ENCODE measurements around the gene CDH2. TPM values are rescaled to one million over a fixed set of nuclear protein-coding genes. Genes with fewer than 3 reads are reported as not detected.
A peak's percentile ranks its signal among the peaks of the same experiment; 100 is the strongest.

Gene CDH2
- total RNA-seq, 1 experiment from 2014 or later, result 6.4 TPM

- CTCF ChIA-PET, result no interaction called here
- TF ChIP-seq EZH2 (IDR thresholded peaks at IDR 0.05; ENCODE audit: low read depth), result no peak
- TF ChIP-seq, protein P1, sequence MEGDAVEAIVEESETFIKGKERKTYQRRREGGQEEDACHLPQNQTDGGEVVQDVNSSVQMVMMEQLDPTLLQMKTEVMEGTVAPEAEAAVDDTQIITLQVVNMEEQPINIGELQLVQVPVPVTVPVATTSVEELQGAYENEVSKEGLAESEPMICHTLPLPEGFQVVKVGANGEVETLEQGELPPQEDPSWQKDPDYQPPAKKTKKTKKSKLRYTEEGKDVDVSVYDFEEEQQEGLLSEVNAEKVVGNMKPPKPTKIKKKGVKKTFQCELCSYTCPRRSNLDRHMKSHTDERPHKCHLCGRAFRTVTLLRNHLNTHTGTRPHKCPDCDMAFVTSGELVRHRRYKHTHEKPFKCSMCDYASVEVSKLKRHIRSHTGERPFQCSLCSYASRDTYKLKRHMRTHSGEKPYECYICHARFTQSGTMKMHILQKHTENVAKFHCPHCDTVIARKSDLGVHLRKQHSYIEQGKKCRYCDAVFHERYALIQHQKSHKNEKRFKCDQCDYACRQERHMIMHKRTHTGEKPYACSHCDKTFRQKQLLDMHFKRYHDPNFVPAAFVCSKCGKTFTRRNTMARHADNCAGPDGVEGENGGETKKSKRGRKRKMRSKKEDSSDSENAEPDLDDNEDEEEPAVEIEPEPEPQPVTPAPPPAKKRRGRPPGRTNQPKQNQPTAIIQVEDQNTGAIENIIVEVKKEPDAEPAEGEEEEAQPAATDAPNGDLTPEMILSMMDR (conservative IDR thresholded peaks at IDR 0.05), result no peak
- Histone ChIP-seq H3K4me1 (replicated peaks; ENCODE audit: insufficient read depth) (no peaks in the 10 kb centered on the region), H2AFZ (no peak overlapping the region), H3K9me2 (ENCODE audit: insufficient read depth) (no peaks in the 10 kb centered on the region), H3K79me2 (ENCODE audit: low read depth) (no peaks in the 10 kb centered on the region), H3K4me2 (no peak overlapping the region), H3F3A (ENCODE audit: insufficient read depth, low read depth) (no peaks in the 10 kb centered on the region), H4K20me1 (ENCODE audit: insufficient read depth) (no peaks in the 10 kb centered on the region), H3K36me3 (ENCODE audit: low read depth) (no peaks in the 10 kb centered on the region), H3K9me3 (ENCODE audit: insufficient read depth, low read depth) (no peaks in the 10 kb centered on the region), H3K27ac (no peak overlapping the region), H3K4me3 (no peak overlapping the region), H3K27me3 (ENCODE audit: insufficient read depth, low read depth) (no peaks in the 10 kb centered on the region)
- peak in 1 of 2 experiments; percentile 28 for DNase-seq
- POLR2A ChIA-PET (ENCODE audit: unreplicated experiment), result no interaction called here
- intact Hi-C loops (cut with micrococcal nuclease; ENCODE audit: unreplicated experiment), result loop anchor here (2.0 kb wide), 1 partner anchor 61 kb away; no protein-coding TSS in a partner anchor
- BruUV-seq (replicated peaks), result no TSS peak
Measured at GRCh38 chr18:28175930-28176697, 816 bp downstream of the CDH2 start.

DNA sequence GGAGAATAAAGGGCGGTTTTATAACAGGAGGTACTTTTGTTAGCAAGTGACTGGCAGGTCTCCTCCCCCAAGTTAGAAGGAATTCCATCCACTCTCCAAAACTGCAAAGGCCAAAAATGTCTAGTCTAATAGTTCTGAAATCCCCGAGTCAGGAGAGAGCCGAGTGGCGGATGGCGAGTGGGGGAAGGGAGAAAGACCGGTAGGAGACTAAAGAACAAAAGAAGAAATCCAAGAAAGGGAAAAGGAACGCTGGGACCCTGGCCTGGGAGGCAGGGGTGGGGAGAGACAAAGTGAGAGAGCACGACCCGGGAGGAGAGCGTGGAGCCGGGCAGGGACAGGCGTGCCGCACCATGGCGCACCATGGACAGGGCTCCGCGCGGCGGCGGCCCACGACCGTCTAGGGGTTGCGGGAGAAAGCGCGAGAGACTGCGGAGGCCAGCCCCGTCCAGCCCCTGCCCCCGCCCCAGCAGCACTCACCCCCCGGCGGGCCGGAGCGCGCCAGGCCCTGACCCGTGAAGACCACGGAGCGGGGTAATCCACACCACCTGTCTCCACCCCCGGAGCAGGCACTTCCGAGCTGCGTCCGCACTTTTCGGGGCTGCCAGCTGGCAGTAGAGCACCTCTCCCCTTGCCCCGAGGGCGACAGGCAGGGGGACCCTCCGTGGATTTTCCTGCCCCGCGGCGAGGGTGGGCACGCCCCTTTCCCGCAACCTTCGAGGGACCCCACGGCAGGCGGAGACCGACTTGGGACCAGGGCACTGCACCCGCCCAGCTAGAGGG lies 1.6 kb downstream of the CDH2 start:
- no TSS peak for BruUV-seq (replicated peaks)
- Histone ChIP-seq H3K9me3 (ENCODE audit: insufficient read depth, low read depth) (no peaks in the 10 kb centered on the region), H3F3A (ENCODE audit: insufficient read depth, low read depth) (no peaks in the 10 kb centered on the region), H3K27me3 (ENCODE audit: insufficient read depth, low read depth) (no peaks in the 10 kb centered on the region), H3K27ac (no peak overlapping the region), H3K4me2 (no peak overlapping the region), H3K9me2 (ENCODE audit: insufficient read depth) (no peaks in the 10 kb centered on the region), H3K79me2 (ENCODE audit: low read depth) (no peaks in the 10 kb centered on the region), H2AFZ (no peak overlapping the region), H3K36me3 (ENCODE audit: low read depth) (no peaks in the 10 kb centered on the region), H3K4me1 (replicated peaks; ENCODE audit: insufficient read depth) (no peaks in the 10 kb centered on the region), H3K4me3 (no peak overlapping the region), H4K20me1 (ENCODE audit: insufficient read depth) (no peaks in the 10 kb centered on the region)
- ChIA-PET CTCF (no interaction called here), POLR2A (ENCODE audit: unreplicated experiment) (no interaction called here)
- no peak for TF ChIP-seq EZH2 (IDR thresholded peaks at IDR 0.05; ENCODE audit: low read depth)
- TF ChIP-seq, protein P1 (conservative IDR thresholded peaks at IDR 0.05), result no peak
- intact Hi-C loops (cut with micrococcal nuclease; ENCODE audit: unreplicated experiment), result no loop called here
- DNase-seq, result no peak

DNA sequence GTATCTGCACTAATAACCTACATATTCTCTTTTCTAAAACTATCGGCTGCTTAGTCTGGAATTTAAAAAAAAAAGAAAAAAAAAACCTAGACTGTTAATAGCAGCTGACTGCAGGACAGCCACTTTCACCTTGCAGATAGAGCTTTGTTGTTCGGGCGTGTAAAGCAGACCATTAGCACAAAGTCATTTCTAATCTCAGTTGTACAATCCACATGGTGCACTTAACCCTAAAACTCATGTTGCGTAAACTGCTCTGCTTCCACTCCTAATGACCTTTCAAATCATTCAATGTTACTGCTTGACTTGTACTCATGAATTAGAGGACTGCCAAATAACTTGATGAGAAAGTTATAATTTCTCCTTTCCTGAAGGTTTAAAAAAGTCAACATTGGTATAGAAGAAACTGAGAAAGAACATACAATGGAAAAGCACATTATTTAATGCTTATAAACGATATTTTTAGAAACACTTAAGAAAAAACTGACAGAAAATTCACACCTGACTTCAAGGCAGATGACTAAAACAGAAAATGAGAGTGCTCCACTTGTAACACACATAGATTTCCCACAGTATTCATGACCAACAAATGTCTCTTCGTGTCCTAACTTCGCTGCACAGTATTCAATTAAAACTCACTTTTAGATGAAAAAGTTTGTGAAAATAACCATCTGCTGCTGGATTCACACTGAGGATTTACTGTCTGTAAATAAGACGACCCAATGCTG lies 2.6 kb downstream of the CDH2 start:
- no peak for TF ChIP-seq EZH2 (IDR thresholded peaks at IDR 0.05; ENCODE audit: low read depth)
- TF ChIP-seq, protein P1 (conservative IDR thresholded peaks at IDR 0.05), result no peak
- Histone ChIP-seq H3K36me3 (ENCODE audit: low read depth) (no peaks in the 10 kb centered on the region), H4K20me1 (ENCODE audit: insufficient read depth) (no peaks in the 10 kb centered on the region), H3K27ac (no peak overlapping the region), H3K4me3 (no peak overlapping the region), H3F3A (ENCODE audit: insufficient read depth, low read depth) (no peaks in the 10 kb centered on the region), H3K9me3 (ENCODE audit: insufficient read depth, low read depth) (no peaks in the 10 kb centered on the region), H3K9me2 (ENCODE audit: insufficient read depth) (no peaks in the 10 kb centered on the region), H3K79me2 (ENCODE audit: low read depth) (no peaks in the 10 kb centered on the region), H3K27me3 (ENCODE audit: insufficient read depth, low read depth) (no peaks in the 10 kb centered on the region), H3K4me1 (replicated peaks; ENCODE audit: insufficient read depth) (no peaks in the 10 kb centered on the region), H3K4me2 (no peak overlapping the region), H2AFZ (no peak overlapping the region)
- BruUV-seq (replicated peaks), result no TSS peak
- ChIA-PET POLR2A (ENCODE audit: unreplicated experiment) (no interaction called here), CTCF (no interaction called here)
- intact Hi-C loops (cut with micrococcal nuclease; ENCODE audit: unreplicated experiment), result no loop called here
- DNase-seq, result no peak
